ENCODE data around the gene PTPRCAP. TPM values are rescaled to one million over a fixed set of nuclear protein-coding genes. Genes with fewer than 3 reads are reported as not detected.
A peak's percentile ranks its signal among the peaks of the same experiment; 100 is the strongest.

PTPRCAP gene
- total RNA-seq, 6 donors from 2014 or later, result 12.8 to 34.0 (median 18.0) TPM

- DNase-seq (peak in 1 of 2 donors; percentile 60), ATAC-seq (ENCODE audit: low FRiP score in 2 of 2) (no peak)
- peaks cover 27 to 37% (median 28%) of the 10 kb centered on the region in 4 donors for H3K4me1 ChIP-seq
- H3K36me3 ChIP-seq, result no peaks in the 10 kb centered on the region
- H3K27me3 ChIP-seq, result no peaks in the 10 kb centered on the region
- H3K4me3 ChIP-seq, result no peak overlapping the region
- H3K27ac ChIP-seq, result no peak overlapping the region
- H3K9me3 ChIP-seq, result no peaks in the 10 kb centered on the region
- TF ChIP-seq POLR2A (IDR thresholded peaks at IDR 0.05), result no peak
- TF ChIP-seq EP300 (IDR thresholded peaks at IDR 0.05), result no peak
- no peak for TF ChIP-seq POLR2AphosphoS5 (IDR thresholded peaks at IDR 0.05)
- no peak for TF ChIP-seq CTCF (IDR thresholded peaks at IDR 0.05)
- 94% methylated on average over 9 of the region's 13 CpGs; no CpG with 5 or more reads in 1 of the 2 donors for WGBS, 2 donors
Measured at GRCh38 chr11:67423466-67423865, 14.0 kb downstream of the PTPRCAP start.

- Histone ChIP-seq H3K27me3 (no peaks in the 10 kb centered on the region), H3K4me3 (no peak overlapping the region), H3K27ac (no peak overlapping the region), H3K9me3 (no peaks in the 10 kb centered on the region), H3K36me3 (no peaks in the 10 kb centered on the region), H3K4me1 (peaks cover 29 to 41% (median 30%) of the 10 kb centered on the region in 4 donors)
- DNase-seq, result no peak
- 61 to 71% methylated on average over 6 of the region's 6 CpGs for WGBS, 2 donors
- TF ChIP-seq CTCF (IDR thresholded peaks at IDR 0.05) (no peak), EP300 (IDR thresholded peaks at IDR 0.05) (no peak), POLR2A (IDR thresholded peaks at IDR 0.05) (no peak), POLR2AphosphoS5 (IDR thresholded peaks at IDR 0.05) (no peak)
- ATAC-seq (ENCODE audit: low FRiP score in 2 of 2), result no peak
Measured at GRCh38 chr11:67422891-67423290, 14.6 kb downstream of the PTPRCAP start.

- Histone ChIP-seq H3K27me3 (no peaks in the 10 kb centered on the region), H3K27ac (peak overlapping the region; percentile 83 to 90 (median 88)), H3K4me3 (peak overlapping the region in 3 of 4 donors; percentile 52 to 82 (median 78)), H3K9me3 (no peaks in the 10 kb centered on the region), H3K36me3 (no peaks in the 10 kb centered on the region), H3K4me1 (peaks cover 31 to 44% (median 32%) of the 10 kb centered on the region in 4 donors)
- no peak for DNase-seq
- peak in 1 of 2 donors; percentile 41 for ATAC-seq (ENCODE audit: low FRiP score in 2 of 2)
- TF ChIP-seq CTCF (IDR thresholded peaks at IDR 0.05), result no peak
- TF ChIP-seq POLR2A (IDR thresholded peaks at IDR 0.05), result no peak
- no peak for TF ChIP-seq POLR2AphosphoS5 (IDR thresholded peaks at IDR 0.05)
- TF ChIP-seq EP300 (IDR thresholded peaks at IDR 0.05), result no peak
- 74 to 85% methylated on average over 16 to 19 of the region's 22 CpGs for WGBS, 2 donors
Measured at GRCh38 chr11:67421430-67422031, 16.0 kb downstream of the PTPRCAP start.

GRCh38 chr11:67420646-67421429 lies 16.6 kb downstream of the PTPRCAP start:
- H3K9me3 ChIP-seq, result no peaks in the 10 kb centered on the region
- DNase-seq (peak; percentile 99 to 100), ATAC-seq (ENCODE audit: low FRiP score in 2 of 2) (peak; percentile 95 to 98)
- TF ChIP-seq EP300 (IDR thresholded peaks at IDR 0.05) (no peak), POLR2A (IDR thresholded peaks at IDR 0.05) (peak in 2 of 4 donors; percentile 55 to 73), POLR2AphosphoS5 (IDR thresholded peaks at IDR 0.05) (peak; percentile 48 to 79), CTCF (IDR thresholded peaks at IDR 0.05) (peak in 5 of 6 experiments; percentile 12 to 62 (median 30))
- peak overlapping the region; percentile 18 to 82 (median 65) for H3K4me3 ChIP-seq
- no peaks in the 10 kb centered on the region for H3K36me3 ChIP-seq
- WGBS, 2 donors, result 2 to 3% methylated on average over 20 to 30 of the region's 97 CpGs
- H3K27me3 ChIP-seq, result no peaks in the 10 kb centered on the region
- peak overlapping the region; percentile 83 to 90 (median 88) for H3K27ac ChIP-seq
- H3K4me1 ChIP-seq, result peaks cover 38 to 51% (median 39%) of the 10 kb centered on the region in 4 donors
